GM18907 (cell line): ENCODE data around the gene PSMB7.

Experiments
- ATAC-seq: cut with Tn5 transposase; IDR thresholded peaks from one replicate; pipeline ENCODE4 v1.9.1; 2021; ENCODE audit warnings: mild to moderate bottlenecking, moderate library complexity; ENCODE audit not compliant: unreplicated experiment

The PSMB7 gene

DNA sequence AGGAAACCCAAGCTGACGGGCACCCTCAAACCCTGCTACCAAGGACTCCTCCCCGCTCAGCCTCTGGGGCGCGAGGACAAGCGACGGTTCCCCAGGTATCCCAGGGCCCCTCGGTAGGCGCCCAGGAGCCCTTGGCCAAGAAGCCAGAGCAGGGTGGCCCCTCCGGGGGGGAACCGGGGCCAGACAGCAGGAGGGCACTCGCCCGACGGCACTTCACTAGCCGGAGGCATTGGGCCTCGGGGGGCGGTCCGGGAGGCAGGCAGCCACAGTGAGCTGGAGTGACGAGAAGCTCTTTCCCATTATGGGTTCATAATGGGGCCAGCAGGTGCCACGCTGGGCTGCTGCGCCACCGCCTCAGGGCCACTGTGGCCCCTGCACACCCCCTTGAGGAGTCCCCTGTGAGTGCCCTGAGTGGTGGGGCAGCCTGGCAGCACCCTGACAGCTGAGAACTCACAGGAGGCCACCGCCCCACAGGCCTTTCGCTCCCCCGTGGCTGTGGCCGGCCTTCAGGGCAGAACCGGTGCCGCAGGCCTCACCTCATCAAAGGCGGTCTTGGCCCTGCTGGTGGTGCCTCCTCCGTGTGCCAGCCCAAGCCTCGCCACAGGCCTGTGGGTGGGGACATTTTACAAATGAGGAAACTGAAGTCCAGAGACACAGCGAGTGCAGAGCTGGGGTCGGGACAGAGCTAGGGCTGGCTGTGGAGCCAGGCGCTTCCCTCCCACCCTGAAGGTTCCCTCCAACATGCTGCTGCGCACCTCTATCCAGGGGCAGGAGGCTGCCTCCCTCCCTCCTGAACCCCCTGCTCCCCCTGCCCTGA lies 68.7 kb downstream of the PSMB7 start:
- no peak for ATAC-seq

DNA sequence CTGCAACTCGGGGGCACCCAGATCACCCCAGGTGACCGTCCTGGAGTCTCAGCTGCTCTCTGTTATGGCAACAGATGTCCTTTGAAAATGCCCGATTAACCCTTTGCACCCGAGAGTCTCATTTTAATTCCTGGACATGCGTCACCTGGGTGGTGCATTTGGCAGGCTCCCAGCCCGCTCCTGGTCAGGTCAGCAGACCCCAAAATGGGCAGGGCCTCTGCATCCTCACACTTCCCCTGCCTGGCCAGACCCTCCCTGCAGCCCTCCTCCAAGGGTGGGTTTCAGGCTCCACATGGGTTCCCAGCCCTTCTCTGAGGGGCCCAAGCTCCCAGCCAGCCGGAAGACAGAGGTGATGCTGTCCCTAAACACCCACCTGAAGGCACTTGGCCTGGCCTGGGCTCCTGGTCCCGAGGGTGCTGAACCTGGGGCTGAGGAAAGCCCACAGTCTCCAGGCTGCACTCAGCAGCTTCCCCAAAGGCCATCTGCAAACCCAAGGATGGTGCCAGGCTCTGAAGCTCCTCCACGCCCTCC lies 69.4 kb downstream of the PSMB7 start:
- no peak for ATAC-seq

DNA sequence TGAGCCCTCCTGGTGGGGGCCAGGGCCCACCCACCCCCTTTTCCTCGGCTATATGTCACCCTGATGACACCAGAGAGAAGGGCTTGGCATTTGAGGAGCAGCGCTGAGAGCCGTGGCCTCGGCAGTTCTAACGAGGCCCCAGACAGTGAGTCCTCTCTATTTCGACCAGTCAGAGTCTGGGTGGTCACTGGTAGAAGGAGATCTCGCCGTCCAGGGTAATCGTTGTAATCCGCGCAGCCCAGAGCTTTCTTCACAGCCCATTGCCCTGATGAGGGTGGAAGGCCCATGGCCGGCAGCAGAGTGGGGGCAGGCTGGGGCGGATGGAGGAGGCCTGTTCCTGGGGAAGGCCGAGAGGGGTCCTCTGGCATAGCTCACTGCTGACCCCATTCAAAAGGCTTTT lies 70.2 kb downstream of the PSMB7 start:
- no peak for ATAC-seq

DNA sequence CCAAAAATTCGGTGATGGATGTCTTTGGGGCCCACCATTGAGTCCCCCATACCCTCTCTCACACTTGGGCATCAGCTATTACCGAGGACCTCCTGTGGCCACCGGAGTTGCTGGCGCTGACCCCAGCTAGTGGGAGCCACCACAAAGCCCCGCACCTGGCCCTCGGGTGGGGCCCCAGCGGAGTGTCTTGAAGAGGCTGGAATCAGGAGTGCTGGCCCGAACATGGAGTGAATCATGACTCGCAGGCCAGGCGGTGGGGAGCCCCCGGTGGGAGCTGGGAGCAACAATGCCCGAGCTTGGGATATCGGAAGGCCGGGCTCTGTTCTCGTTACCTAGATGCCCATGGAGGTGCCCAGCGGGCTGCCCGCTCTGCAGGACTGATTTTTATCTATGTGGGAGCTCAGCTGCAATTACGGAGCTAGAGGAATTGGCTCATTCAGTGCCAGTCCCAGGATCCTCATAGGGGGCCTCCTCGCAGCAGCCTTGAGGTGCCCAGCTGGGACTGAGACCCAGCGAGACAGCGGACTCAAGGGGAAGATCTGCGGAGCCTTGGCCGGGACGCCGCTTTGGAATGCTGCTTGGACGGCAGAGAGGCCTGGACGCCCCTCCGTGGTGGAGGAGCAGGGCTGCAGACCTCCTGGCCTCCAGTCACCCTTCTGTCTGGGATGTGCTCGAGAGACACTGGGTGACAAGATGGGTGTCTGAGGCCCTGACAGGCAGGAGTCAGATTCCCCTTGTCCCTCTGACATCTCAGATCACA lies 70.8 kb downstream of the PSMB7 start:
- ATAC-seq: no peak

DNA sequence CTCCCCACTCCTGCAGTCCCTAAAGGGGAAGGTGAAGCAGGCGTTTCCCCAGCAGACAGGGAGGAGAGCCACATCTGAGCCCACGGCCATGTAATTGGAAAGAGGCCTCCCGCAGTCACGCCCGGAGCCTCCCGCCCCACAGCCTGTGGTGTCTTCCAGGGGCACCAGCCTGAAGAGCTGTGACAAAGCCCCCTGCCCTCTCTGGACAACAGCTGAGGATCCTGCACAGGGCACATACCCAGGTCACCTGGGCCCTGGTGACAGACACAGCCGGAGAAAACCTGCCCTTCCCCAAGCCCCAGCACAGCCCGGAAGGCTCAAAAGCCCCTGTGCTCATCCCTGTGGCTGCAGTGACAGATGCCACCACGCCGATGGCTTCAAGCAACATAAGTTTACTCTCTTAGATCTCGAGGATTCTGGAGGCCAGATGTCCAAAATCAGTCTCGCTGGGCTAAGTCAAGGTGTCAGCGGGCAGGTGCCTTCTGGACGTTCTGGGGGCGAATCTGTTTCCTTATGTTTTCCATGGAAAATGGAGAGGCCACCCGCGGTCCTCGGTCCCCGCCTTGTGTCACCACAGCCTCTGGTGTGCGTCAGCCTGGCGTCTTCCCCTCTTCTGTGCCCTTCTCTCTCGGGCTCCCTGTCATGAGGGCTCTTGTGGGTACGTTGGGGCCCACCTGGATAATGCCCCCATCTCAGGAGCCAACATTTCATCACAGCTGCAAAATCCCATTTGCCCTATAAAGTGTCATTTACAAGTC lies 71.5 kb downstream of the PSMB7 start:
- no peak for ATAC-seq

DNA sequence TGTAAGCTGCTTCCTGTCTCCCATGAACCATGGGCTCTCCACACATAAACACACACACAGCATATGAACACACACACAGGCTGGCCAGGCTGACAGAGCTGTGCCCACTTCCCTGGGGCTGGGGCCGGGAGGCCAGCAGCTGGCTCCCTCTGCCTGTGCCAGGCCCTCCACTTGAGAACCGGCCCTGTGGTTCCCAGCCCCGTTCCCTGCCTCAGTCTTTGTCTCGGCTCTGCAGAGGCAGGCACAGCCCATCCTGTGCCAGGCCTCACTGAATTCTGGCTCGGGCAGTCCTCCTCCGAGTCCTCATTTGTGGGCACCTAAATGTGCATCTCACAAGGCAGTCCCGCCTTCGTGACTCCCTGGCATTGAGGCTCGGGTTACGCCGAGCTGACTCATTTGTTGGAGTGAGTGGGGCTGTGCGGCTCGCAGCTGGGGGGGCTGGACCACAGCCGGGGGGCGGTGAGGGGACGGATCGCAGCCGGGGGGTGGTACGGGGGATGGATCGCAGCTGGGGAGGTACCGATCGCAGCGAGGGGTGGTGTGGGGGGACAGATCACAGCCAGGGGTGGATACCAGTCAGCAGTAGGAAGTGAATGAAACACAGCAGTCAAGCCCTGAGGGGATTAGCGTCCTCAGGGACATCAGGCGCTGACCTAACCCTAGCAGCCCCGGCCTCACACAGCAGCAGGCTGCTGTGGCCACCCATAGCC lies 72.3 kb downstream of the PSMB7 start:
- ATAC-seq: no peak

DNA sequence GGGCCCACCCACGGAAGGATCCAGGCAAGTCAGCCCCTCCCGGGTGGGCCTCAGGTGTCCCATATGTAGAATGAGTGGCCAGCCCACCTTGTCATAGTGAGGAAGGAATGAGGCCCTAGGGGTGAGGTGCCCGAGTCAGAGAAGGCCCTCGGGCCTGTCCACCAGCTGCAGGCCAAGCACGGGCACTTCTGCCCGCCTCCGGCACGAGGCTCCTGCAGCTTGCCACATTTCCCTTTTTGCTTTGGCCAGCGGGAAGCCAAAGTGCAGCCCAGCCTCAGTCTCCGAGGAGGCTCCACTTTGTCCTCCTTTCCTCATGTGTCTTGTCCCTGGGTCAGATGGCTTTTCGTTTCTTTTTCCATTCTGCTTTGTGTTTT lies 72.9 kb downstream of the PSMB7 start:
- no peak for ATAC-seq

DNA sequence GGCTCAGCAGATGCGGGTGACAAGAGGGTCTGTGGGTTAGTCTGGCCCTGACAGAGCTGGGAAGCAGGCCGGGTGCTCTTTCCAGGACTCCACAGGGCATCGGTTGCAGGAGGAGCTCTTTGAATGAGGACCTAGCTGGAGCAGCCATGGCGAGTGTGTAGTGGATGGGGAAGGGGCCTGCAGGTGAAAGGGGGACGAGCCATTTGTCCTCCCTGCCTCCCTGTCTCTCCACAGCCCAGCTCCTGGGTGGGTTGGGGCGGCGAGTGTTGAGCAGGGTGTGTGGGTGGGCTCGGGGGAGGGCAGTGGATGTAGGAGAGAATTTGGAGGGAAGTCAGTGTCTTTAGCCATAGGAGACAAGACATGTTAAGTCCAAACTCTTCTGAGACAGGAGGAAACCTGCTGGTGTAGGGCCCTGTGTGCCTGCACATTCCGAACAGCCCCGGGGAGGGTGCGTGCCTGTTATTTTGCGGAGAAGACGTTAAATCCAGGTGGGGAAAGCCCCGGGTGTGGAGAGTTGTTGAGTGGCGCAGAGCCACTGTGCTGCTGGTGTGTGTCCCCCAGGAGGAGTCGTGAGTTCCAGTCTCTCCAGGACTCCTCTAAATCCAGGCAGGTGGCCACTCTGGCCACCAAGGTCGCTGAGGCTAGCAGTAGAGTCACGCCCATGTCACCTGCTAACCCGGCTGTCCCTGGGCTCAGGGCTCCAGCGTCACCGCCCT lies 73.6 kb downstream of the PSMB7 start:
- no peak for ATAC-seq

DNA sequence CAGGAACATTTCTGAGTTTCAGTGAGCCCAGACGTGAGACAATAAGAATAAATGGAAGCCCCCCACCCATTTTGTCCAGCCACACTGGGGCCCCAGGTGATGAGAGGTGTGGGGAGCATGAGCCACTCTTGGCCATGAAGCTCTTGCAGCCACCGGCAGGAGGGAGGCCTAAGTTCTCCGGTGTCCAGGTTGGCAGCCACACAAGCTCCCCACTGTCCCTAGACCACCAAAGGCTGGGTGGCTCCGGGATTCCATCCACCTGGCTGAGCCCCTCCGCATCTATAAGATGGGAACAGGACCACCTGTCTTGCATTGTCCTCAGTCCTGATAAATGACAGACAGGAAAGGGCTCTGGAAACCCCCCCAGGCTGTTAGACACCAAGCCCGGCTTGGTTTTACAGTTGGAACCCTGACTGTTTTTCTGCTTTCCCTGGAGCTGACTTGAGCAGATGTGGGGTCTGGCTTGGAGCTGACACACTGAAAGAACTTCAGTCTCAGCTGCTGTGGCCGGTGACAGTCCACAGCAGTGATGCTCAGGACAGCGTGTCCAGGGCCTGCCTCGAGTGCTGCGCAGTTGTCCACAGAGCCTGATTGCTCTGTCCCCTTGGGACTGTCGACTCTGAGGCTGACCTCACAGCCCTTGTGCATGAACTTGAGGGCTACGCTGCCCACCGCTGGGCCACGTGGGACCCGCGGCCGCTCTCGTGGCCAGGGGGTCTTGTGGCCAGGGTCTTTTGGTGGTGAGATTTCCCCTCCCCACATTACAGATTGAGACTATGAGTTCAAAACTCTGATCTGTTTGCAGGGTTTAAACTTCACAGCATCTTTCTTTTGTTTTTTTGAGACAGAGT lies 74.8 kb downstream of the PSMB7 start:
- ATAC-seq: no peak

DNA sequence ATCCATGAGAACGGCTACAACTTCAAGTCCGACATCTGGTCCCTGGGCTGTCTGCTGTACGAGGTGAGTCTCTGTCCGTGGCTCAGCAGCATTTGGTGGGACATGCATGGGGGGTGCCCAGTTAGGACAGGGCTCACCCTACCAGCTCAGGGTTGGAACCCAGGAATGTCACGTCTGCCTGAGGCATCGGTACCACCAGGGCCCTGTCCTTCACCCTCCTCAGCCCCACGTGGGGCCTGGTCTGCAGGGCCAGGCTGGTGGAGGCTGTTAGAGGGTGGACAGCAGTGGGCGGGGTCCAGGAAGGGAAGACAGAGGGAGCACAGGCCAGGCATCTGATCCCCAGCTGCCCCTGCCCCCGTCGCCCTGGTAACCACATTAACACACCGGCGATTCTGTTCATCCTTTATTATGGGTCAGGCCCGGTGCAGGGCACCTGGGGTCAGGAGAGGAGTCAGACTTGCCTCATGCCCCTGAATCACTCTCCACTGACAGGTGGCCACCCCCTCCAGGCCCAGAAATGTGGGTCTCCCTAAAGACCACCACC lies 75.6 kb downstream of the PSMB7 start:
- no peak for ATAC-seq

DNA sequence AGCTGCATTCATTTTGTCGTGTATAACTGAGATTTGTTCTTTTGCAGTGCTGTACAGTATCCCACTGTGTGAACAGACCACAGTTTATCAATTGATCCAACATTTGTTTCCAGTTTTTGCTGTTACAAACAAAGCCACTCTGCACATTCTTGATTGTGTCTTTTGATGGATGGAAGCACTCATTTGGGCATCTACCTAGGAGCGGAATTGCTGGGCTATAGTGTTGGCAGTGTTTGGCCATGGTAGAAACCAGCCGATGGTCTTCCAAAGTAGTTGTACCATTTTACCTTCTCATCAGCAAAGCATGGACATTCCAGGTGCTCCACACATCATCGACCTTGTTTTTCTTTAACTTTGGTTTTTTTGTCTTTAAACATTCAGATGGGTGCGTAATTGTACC lies 77.7 kb downstream of the PSMB7 start:
- ATAC-seq: no peak

DNA sequence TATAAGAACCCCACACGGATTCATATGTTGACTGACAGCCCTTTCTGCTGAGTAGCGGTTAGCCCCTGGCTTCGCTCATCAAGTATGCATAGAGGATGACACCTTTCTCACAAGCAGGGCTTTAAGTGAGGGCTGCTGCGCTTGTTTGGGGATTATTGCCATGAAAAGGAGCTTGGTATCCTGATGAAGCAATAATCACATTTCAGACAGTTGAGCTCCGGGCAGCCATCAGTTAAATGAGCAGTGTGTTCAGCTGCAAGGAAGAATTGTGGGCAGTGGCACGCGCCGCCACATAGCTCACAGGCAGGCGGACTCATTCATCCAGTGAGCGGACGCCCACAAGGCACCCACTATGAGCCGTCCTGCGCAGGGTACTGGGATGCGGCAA lies 79.9 kb downstream of the PSMB7 start:
- ATAC-seq: no peak

DNA sequence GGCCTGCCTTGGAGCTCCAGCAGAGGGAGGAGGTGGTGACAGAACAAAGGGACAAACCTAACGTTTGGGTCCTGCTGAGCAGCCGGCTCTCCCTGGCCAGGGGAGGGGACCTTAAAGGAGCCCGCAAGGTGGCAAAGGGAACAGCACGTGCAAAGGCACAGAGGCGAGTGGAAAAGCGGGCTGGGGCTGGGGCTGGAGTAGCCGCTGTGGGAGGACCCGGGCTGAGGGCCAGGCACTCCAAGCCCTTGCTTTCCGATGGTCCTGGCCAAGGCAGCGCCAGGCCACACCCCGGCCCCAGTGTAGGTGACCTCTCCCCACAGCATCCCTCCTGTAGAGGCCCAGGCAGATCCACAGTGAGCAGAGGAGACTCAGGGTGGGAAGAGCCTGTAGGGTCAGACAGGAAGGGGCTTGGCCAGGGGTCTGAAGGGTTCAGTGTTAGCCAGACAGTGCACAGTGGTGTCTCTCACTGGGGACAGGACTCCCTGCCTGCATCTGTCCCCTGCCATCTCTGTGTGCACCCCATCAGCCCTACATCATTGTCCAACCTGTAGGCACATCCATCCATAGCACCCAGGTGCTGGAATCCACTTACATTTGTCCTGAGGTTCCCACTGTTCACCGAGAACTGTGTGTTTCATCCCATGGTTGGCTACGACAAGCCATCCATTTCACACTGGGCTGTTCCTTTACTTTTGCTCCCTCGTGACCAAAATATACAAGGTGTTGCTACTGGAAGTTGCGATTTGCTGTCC lies 80.5 kb downstream of the PSMB7 start:
- ATAC-seq: no peak

DNA sequence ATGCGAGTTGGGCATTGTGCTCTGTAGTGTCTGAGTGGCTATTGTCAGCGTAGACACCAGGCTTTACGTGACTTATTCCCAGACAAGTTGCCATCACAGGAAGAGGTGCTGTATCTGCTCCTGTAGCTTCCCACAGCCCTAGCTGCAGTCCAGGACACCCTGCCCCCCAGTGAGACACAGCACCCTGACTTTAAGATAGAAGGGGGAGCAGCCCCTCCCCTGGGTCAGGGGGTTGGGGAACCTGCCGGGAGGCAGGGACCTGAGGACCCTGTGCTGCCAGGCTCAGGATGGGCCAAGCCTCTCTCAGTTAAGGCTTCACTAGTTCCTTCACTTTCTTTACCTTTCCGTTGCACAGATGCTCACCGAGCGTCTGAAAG lies 82.1 kb downstream of the PSMB7 start:
- no peak for ATAC-seq

DNA sequence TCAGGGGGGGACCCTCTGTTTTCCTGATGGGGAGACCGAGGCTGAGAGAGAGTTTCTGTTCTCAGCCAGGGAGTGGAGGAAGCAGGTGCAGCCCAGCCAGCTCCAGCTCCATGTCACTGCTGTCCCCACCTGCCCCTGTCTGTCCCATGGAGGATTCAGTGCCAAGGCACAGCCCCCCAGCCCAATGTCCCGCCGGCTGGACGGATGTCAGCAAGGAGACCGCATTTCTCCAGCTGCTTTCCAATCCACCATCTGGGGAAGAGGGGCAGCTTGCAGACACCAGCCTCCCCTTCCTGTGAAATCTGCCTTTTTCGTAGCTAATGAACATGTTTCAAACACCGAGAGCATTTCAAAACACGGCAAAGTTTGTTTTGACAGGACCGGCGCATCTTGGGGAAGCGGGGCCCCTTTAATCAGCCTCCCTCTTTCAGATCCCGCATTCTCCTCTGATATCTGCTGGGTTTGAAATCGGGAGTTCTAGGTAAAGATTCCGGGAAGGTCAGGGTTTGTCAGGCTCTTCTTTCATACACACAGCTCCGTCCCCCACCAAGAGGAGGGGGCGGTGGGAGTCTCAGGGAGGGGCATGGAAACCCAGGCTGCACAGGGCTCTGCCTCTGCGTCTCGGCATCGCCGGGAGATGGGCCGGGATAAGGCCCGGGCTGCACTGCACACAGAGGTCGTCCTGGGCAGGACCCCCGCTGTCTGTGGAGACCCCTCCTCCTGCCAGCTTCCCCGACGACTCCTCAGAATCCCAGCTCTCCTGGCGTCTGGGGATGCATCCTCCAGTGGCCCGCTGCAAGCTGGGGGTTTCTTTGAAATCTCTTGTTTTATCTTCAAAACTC lies 82.7 kb downstream of the PSMB7 start:
- no peak for ATAC-seq

DNA sequence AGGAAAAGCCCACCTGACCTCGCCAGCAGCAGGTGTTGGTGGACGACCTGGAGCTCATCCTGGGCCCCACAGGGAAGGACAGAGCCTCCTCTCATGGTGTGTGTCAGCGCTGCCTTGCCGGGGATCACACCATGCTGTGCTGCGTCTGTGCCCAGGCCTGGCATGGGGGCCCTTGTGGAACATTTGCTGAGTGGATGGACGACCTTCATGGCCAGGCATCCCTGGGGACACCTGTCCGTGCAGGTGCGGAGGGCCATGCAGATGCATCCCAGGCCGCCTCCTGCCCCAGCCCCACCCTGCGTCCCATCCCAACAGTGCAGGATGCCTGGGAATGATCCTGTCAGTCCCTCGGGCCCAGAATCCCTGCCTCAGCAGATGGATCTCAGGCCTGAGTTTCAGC lies 83.7 kb downstream of the PSMB7 start:
- ATAC-seq: no peak

DNA sequence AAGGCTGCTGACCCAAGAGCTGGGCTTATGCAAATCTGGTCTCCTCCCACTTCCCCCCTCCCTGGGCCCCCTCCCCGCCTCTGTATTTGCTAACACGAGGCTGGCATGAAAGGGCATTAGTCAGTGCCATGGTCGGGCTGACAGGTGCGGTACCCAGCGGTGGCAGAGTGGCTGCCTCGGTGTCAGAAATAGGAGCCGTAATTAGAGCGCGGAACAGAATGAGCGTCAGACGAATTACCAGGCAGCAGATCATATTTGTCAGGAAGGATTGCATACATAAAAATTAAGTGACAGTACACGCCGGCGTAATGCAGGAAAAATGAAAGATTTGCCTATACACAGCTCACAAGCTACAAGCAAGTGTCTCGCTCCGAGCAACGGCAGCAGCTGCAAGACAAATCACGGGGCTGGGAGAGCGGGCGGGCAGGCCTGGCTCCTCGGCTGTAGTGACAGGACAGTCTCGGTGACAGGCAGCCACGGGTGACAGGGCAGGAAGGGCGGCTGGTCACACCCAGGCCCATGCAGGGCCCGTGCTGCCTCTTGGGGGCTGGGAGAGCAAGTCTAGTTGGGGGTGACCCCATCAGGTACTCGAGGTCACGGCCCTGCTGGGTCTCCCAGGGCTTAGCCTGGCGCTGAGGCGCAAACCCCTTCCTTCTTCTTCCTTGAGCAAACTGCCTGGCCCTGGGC lies 85.1 kb downstream of the PSMB7 start:
- no peak for ATAC-seq
